ENCODE data around the gene RNU1-3.
"Not testable (repeated sequence)": the region's sequence is repeated elsewhere in the genome, so short reads cannot be mapped to it uniquely, and the experiment has no call there.

Gene RNU1-3

DNA sequence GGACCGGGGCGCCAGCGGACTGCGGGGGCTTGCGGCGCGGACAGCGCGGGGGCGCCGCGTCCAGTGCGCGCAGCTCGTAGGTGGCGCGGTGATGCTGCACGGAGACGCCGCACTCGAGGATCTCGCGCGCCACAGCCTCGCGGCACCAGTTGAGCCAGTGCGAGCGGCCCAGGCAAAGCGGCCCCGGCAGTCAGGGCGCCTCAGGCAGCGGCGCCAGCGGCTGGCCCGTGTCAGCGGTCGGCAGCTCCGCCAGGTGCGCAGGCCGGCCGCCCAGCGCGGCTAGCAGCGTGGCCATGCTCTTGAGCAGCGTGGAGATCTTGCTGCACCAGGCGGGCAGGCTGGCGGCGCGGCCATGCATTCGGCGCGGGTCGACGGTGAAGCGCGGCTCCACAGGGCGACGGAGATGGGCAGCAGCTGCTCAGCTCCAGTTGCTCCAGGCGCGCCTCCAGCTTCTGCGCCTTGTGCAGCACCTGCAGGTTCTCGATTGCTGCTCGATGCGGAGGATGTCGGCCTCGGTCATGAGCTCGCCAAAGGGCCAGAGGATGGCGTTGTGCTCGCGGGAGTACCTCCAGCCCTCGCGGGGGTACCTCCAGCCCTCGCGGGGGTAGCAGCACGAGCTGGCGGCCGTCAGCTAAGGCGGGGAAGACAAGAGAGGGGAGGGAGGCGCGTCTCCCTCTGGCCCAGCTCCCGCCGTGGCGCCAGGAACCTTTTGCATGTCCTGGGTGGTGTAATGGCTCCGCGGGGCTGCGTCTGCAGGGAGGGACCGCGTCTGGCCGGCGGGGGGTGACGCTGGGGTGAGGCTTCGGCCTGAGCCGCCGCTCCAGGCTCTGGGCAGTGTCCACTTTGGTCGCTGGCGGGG, 26.9 kb upstream of the RNU1-3 start:
- not testable (repeated sequence) for DNase-seq (ENCODE audit: low spot score)

DNA sequence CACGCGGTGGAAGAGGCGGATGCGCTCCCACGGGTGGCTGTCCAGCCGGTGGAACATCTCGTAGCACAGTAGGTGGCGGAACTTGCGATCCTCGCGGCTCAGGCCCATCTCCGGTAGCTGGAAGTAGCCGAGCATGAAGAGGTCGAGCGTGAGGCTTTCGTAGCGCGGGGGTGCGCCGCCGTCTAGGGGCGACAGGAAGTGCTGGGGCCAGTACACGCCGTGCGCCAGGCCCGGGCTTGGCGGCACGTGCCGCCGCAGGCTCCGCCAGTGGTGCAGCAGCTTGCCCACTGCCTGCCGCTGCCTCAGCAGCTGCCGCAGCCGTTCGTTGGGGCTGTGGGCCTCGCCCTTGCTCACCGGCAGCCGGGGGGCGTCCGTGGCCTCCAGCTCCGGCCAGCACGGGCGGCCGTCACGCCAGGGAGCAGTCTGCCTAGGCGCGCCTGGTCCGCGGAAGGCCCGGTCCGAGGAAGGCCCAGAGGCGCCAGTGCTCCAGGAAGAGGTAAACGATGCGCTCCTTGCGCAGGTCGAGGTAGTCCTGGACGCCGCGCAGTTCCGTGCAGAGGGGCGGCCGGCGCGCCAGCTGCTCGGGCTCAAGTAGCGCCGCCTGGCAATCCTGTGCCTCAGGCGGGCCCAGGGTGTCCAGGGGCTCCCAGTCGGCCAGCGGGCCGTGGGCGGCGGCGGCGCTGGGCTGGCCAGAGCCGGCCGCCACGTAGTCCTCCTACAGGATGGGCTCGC, 26.1 kb upstream of the RNU1-3 start:
- not testable (repeated sequence) for DNase-seq (ENCODE audit: low spot score)

DNA sequence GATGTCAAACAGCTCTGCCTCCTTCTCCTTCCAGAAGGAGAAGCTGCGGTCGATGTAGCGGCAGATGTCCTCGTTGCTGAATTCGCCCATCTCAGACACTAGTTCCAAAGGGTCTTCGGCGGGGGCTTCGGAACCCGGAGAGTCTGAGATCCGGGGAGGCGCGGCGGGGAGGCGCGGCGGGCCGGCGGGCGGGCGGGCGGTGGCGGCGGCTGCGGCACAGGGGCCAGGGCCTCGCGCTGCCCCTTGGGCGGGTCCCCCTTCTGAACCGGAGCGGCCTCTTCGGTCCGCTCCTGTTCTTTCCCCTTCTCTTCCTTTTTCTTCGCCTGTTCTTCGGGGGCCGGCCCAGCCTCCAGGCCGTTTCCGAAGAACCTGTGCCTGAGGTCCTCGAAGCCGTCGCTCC, 25.5 kb upstream of the RNU1-3 start:
- not testable (repeated sequence) for DNase-seq (ENCODE audit: low spot score)

DNA sequence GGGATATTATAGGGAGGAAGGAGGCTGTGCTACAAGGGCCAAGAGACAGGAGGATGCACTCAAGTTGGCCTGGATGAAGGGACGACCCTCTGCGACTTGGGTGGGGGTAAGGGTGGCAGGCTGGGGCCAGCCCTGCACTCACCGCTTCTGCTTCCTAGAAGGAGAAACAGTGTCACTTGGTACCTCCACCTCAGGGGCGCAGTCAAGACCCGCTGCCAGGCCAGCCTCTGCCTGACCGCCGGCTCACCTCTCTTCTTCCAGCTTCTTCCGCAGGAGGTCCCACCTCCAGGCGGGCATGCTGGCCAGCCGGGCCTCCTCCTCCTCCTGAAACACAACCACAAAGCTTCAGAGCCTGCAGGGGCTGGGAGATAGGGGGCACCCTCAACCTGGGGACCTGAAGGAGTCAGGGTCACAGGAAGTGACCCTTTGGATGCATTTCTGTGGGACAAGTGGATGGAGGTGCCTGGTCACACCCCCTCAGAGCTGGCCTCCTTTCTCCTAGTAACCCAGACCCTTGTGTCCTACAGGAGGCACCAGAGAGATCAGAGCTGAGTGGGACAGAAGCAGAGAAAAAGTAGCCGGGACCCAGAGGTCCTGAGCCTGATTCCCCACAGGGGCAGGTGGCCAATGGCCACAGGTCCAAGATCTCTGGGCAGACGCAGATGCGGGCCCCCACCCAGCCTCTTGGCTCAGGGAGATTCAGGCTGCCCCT, 24.4 kb upstream of the RNU1-3 start:
- DNase-seq (ENCODE audit: low spot score) = not testable (repeated sequence)

DNA sequence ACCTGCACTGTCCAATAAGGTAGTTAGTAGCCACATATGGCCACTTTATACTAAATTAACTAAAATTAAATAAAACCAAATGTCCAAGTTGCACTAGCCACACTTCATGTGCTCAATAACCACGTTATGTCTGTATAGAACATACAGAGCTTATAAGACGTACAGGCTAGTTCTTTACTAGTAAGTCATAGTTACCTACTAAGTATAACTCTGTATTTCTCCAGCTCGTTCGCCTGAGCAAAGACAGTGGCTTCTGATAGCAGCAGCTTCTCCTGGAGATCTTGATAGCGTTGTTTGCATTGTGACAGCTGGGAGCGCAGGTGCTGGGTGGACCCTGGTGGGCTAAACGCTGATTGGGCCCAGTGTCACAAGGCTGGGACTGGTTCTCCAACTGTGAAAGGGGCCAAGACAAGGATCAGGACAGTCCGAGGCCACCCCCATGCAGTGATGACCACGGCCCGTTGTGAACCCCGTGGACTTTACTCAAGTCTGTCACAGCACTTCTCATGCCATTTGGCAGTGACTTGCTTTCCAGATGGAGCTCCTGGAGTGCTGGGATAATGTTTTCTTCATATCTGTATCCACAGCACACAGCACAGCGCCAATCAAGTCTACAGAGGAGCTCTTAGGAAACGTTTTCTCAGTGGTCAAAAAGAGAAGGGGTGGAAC, 20.5 kb upstream of the RNU1-3 start:
- DNase-seq (ENCODE audit: low spot score) = not testable (repeated sequence)

DNA sequence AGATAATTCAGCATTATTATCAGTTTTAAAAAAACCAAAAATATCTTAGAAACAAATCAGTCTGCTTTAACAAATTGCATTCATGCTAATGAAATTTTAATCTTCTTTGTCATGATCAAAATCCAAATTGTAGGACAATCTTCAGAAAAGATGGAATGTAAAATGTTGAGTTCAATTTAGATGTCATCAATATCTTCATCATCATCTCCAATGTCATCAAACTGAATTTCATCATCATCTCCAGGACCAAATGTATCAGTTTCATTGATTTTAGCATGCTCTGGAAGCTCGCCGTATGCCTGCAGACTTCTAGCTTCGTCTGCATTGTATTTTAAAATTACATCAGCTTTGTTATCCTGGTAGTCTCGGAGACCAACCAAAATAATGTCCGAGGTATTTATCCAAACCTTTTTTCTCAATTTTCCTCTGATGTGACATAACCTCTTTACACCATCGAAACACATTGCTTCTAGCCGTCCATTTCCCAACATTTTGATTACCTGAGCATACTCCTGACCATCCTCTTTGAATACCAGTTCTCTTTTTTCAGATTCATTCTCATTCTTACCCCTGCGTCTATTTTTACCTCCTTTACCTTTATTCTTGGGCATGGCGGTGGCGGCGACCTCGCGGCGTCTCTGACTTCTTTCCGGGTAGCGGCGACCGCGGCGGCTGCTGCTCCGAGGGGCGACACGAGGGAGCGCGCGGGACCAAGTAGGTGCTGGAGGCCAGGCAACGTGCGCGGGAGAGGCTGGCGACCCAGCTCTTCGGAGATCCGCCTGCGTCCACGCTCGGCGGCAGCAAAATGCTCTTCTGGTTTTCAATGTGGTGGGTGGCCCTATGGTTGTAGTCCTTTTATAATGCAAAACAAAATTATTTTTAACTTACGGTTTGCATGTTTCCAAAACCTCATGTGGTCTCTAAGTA, 19.0 kb upstream of the RNU1-3 start:
- DNase-seq (ENCODE audit: low spot score) = not testable (repeated sequence)

DNA sequence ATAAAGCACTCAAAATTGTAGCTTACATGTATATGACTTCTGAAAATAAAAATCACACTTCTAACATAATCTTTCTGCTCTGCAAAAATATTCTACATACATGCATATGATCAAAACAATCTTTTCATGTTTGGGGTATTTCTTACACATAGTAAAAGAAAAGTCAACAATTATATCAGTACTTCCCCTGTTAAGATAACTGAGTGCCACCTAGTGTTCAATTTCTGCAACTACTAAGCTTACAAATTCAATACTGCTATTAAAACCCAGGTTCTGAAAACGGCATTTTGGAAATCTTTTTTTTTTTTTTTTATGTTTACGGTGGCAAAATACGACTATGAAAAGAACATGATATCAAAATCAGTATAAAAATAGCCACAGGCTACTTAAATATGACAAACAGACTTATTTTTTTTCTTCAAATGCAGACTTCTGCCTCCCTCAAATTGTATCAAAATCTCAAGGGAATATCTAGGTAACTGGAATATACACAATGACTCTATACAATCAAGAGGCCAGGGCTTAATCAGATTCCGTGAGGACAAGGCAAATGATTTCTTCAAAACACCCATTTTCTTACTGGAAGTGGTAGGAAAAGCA, 18.1 kb upstream of the RNU1-3 start:
- DNase-seq (ENCODE audit: low spot score) = not testable (repeated sequence)

DNA sequence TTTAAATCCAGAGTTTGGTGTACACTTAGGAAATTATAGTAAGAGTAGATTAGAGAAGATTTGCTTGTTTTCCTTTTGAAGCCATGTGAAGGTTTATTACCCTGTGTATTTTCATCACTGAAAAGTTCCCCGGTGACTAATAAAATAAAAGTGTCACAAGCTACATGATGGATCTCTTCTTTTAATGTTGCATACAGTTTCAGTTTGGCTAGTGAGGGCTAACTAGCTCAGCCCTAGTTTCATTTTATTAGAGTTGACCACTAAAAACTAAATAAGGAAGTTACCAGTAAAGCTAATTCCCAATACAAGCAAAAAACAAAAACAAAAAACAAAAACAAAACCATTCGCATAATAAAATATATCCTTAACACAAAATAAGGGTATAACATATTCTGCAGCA, 17.4 kb upstream of the RNU1-3 start:
- DNase-seq (ENCODE audit: low spot score) = not testable (repeated sequence)

DNA sequence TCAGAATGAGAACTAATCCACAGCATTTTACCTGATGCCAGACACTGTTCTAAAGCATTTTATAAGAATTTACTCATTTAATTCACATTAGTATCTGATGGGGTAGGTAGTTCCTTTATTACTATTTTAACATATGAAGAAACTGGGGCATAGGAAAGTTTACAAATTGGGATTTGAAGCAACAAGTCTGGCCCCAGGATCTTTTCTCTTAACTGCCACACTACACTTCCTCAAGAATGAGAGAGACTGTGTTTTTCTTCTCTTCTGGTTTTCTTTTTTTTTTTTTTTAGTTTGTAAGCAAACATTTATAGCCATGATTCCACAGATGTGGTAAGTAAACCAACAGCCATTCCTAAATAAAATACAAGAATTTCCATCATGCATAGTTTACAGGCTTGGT, 16.1 kb upstream of the RNU1-3 start:
- not testable (repeated sequence) for DNase-seq (ENCODE audit: low spot score)

DNA sequence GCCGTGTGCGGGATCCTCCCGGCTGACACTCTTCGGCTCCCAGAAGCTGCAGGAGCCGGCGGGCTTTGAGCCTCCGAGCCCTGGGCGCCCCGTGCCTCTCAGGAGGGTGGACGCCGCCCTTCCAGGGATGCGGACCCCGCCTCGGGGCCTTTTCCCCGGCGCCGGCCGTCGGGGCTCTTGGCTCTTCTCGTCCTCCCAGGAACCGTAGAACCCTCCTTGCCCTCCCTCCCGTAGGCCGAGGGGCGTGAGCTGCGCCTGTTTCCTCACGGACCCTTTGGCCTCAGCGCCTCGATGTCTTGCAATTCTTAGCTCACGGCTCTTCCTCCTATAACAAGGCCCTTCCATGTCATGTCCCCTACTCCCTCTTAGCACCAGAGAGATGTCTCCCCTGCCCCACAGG, 13.6 kb upstream of the RNU1-3 start:
- DNase-seq (ENCODE audit: low spot score) = not testable (repeated sequence)

DNA sequence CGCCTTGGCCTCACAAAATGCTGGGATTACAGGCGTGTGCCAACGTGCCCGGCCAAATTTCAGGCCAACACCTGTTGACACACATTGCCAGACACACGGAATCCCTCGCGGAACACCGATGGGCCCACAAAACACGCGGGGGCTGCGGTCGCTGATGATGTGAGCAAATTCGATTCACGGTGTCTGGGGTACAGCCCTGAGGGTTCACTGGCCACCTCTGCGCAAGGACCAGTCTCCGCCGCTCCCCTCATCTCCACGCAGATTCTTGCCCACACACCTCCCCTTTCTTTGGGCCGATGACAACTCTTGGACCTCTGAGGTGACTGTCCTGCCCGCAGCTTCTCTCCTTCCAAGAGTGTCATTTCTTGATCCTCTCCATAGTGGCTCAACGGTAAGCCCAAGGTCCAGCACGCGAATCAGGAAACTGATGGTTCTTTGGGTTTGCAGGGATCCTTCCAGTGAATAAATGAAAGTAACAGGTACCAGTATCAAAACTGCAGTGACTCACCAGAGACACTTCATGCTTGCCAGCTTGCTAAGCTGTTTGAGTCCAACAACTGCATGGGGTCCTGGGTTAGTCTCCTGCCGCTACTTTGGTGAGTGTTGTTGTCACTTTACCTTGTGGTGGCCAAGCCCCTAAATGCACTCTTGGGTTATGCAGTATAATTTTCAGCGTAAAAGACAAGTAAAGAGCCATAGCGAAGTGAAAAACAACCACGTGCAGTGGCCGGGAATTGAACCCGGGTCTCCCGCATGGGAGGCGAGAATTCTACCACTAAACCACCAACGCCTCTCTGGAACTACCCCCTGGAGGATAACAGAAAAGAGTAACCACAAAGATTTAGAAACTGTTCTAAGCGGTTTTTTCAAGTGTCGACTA, 11.0 kb upstream of the RNU1-3 start:
- no peak for DNase-seq (ENCODE audit: low spot score)

DNA sequence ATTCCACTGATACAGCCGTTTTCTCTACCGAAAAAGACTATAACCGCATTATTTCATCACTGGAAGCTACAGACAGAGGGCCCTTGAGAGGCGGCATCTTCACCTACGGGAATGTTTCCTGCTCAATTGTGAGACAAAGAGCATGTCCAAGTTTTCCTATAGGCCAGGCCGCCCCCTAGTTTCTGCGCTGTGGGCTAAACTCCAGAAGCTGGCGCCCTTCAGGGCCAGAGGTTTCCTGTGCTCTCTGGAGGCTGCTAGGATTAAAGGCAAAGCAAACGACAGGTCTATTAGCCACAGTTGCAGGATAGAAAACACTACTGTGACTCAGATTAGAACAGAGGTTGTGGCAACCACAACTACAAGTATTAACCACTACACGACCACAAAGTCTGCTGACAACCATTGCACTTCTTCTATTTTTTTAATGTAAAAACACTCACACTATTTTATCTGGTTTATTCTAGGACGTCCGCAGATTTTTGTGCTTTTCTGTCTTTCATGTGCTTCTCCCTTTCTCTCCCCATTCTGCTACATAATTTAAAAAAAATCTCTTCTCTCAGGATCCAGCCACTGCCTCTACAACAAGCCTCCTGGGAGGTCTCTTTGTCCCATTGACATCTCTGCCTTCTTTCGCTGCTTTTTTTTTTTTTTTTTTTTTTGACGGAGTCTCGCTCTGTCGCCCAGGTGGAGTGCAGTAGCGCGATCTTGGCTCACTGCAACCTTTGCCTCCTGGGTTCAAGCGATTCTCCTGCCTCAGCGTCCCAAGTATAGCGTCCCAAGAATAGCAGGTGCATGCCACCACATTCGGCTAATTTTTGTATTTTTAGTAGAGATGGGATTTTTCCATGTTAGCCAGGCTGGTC, 10.1 kb upstream of the RNU1-3 start:
- not testable (repeated sequence) for DNase-seq (ENCODE audit: low spot score)

DNA sequence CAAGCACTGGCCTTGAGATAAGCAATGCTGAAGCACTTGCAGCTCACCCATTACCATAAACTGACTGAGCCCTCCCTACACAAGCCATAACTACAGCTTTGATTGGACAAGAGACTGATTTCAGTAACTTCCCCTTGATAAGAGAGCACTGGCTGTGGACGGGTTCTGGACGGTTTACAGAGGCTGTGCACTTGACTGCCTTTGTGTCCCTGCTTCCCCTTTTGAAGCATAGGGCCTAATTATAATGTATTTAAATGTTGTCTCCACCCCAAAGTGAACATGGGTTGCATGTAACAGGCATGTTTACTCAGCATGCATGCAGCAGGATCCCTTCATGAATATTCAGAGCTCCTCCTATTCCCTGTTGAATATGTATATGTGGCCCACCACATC, 8.4 kb upstream of the RNU1-3 start:
- not testable (repeated sequence) for DNase-seq (ENCODE audit: low spot score)

DNA sequence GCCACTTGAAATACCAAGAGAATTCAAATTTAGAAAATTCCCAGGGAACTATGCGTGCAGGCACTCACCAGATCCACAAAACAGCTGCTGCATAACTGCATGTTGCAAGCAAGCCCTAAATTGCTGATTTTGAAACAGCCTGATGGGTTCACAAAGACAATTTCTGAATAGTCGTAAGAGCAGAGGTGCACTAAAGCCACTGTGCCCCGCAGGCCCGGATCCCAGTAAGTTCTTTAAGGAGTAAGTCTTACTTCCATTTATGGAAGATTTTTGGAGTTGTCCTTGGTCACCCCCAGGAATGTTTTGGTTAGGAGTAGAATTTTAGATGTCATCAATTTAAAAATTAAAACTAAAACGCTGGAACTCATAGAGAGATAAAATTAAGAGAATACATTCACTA, 7.2 kb upstream of the RNU1-3 start:
- DNase-seq (ENCODE audit: low spot score) = not testable (repeated sequence)

DNA sequence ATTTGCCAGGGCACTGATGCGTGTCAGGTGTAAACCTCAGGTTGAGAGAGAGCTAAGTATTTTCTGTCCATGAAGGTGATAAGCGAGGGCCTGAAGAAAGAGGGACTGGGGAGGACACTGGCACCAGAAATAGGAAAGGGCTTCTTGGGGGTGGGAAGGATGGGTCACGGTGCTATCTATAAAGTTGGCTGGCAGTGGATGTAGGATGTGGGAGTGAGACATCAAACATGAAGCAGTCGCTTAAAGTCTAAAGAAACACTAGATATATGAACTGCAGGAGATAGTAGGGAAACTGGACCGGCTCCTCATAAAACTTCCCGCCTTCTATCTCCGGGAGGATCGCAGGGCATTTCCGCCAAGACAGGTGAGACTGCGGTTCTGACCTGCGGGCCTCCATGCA, 912 bp downstream of the RNU1-3 start:
- DNase-seq (ENCODE audit: low spot score) = not testable (repeated sequence)

DNA sequence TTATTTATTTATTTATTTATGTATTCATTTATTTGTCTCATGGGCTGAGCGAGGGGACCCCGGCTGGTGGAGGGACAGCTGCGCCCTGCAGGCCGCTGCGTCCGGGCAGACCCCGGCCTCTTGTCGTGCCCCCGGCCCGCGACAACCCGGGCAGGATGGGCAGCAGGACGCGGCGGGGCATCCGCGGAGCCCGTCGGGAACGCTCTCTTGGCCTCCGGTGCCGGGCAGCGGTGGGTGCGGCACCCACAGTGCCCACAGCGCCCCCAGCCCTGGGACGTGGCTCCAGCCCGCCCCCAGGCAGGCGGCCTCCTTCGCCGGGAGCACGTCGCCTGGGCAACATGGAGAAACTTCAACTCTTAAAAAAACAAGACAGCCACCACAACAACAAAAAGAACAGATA, 8.5 kb downstream of the RNU1-3 start:
- DNase-seq (ENCODE audit: low spot score) = not testable (repeated sequence)

DNA sequence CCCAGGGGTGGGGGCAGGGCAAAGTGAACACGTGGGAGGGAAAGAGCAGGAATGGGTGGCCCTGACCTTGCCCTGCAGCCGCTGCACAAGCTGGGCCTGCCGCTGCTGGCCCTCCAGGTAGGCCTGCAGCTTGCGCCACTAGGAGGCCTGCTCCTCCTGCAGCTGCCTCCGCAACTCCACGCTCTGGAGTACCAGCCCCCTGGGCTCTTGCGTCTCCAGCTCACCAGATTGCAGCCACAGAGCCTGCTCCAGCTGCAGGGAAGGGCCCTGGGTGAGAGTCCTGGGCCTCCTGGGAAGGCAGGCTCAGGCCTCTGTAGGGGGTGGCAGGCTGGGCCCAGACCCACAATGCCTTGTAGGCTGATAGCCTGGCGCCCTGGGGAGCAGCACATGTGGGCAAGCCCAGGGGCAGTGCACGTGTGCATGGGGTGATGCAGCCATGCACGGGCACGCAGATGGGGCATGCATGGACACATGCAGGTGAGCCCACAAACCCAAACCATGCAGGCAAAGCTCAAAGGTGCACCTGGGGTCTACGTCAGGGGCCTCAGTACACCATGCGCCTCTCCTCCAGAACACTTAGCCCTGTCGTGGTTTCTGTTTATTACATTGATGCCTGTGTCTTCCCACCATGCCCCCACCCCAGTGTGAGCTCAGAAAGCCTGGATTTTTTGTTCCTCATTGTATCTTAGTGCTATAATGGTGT, 9.6 kb downstream of the RNU1-3 start:
- not testable (repeated sequence) for DNase-seq (ENCODE audit: low spot score)

DNA sequence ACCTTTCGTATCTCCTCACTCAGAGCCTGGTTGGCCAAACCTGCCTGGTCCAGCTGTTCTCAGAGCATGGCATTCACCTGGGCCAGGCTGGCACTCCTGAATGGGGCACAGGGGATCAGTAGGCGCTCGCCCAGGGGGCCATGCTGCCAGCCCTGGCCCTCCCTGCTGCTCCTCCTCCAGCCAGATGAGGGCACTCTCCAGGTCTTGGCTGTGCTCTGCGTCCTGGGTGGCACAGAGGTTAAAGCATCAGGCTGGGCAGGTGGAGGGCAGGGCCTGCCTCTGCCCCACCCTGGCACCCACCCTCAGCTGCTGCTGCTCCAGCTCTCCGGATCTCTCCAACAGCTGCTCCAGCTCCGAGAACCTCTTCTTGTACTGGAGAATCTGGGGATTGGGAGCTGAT, 10.2 kb downstream of the RNU1-3 start:
- not testable (repeated sequence) for DNase-seq (ENCODE audit: low spot score)
